ENCODE measurements around the gene AOPEP. TPM values are rescaled to one million over a fixed set of nuclear protein-coding genes. Genes with fewer than 3 reads are reported as not detected.

The AOPEP gene
- polyA plus RNA-seq, 1 donor from 2014 or later = 10.0 TPM

DNA sequence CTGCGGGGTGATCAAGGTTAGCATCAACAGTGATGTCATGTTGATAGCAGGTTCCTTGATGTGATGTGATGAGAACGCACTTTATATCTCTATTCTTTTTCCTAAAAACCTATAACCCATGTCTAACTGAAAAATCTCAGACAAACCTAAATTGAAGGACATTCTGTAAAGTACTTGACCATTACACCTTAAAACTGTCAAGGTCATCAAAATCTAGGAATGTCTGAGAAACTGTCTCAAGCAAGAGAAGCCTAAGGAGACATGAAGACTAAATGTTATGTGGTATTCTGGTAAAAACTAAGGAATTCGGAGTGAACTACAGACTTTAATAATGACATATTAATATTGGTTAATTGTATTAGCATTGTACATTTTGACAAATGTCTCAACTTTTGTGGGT is 170.0 kb downstream of the AOPEP start:
- no peak overlapping the region for H3K9ac ChIP-seq (ENCODE audit: low read length)
- no peaks in the 10 kb centered on the region for H3K27me3 ChIP-seq (ENCODE audit: insufficient read depth, low read depth, low read length)
- H4K20me1 ChIP-seq (ENCODE audit: insufficient read depth) = no peaks in the 10 kb centered on the region
- H3K79me2 ChIP-seq (replicated peaks; ENCODE audit: insufficient read depth, low read length) = no peaks in the 10 kb centered on the region
- no peak for TF ChIP-seq EP300 (conservative IDR thresholded peaks at IDR 0.05; ENCODE audit: poor library complexity, severe bottlenecking)
- TF ChIP-seq POLR2AphosphoS5 (IDR thresholded peaks at IDR 0.05) = no peak
- no peak for TF ChIP-seq EZH2 (IDR thresholded peaks at IDR 0.05; ENCODE audit: borderline replicate concordance, insufficient read depth, low read length, poor library complexity, severe bottlenecking)
- H2AFZ ChIP-seq (ENCODE audit: low read depth, low read length) = no peak overlapping the region
- H3F3A ChIP-seq (ENCODE audit: insufficient read depth, low read length, poor library complexity, severe bottlenecking) = no peaks in the 10 kb centered on the region
- H3K9me3 ChIP-seq (ENCODE audit: low read length) = no peaks in the 10 kb centered on the region
- H3K9me2 ChIP-seq (ENCODE audit: insufficient read depth, low read length) = no peaks in the 10 kb centered on the region
- no peak overlapping the region for H3K27ac ChIP-seq (ENCODE audit: low read length)
- H3K4me3 ChIP-seq (ENCODE audit: low read length) = no peak overlapping the region
- H3K36me3 ChIP-seq (ENCODE audit: insufficient read depth, low read length) = no peaks in the 10 kb centered on the region
- no peak overlapping the region for H3K4me2 ChIP-seq (ENCODE audit: low read length)

DNA sequence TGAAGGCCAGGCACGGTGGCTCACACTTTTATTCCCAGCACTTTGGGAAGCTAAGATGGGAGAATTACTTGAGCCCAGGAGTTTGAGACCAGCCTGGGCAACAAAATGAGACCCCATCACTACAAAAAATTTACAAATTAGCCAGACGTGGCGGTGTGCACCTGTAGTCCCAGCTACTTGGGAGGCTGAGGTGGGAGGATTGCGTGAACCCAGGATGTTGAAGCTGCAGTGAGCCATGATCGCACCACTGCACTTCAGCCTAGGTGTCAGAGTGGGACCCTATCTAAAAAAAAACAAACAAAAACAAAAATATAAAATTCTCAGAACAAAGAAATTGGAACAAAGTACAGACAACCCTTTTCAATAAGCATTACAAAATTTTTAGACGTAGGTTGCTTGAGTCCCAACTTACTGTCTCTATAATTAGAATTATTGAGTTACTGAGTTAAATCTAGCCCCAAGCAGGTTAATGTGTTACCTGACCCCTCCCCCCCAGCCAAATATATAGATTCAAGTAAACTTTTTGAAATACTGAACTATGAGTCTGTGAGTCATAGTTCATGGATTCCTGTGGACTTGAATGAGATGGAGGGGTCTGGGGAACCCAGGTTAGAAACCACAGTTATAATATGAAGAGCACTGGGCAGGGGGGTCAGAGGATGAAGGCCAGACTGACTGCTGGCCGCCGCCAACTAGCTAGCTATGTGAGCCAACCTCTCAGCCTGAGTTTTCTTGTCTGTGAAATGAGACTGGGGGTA is 173.1 kb downstream of the AOPEP start:
- Histone ChIP-seq H3K27ac (ENCODE audit: low read length) (no peak overlapping the region), H3K79me2 (replicated peaks; ENCODE audit: insufficient read depth, low read length) (no peaks in the 10 kb centered on the region), H3K36me3 (ENCODE audit: insufficient read depth, low read length) (no peaks in the 10 kb centered on the region), H3K9ac (ENCODE audit: low read length) (no peak overlapping the region), H2AFZ (ENCODE audit: low read depth, low read length) (no peak overlapping the region), H3F3A (ENCODE audit: insufficient read depth, low read length, poor library complexity, severe bottlenecking) (no peaks in the 10 kb centered on the region), H3K27me3 (ENCODE audit: insufficient read depth, low read depth, low read length) (no peaks in the 10 kb centered on the region), H4K20me1 (ENCODE audit: insufficient read depth) (no peaks in the 10 kb centered on the region), H3K4me2 (ENCODE audit: low read length) (no peak overlapping the region), H3K4me3 (ENCODE audit: low read length) (no peak overlapping the region), H3K9me2 (ENCODE audit: insufficient read depth, low read length) (no peaks in the 10 kb centered on the region), H3K9me3 (ENCODE audit: low read length) (no peaks in the 10 kb centered on the region)
- TF ChIP-seq EP300 (conservative IDR thresholded peaks at IDR 0.05; ENCODE audit: poor library complexity, severe bottlenecking) (no peak), RAD21 (conservative IDR thresholded peaks at IDR 0.05) (no peak), POLR2AphosphoS5 (IDR thresholded peaks at IDR 0.05) (no peak), EZH2 (IDR thresholded peaks at IDR 0.05; ENCODE audit: borderline replicate concordance, insufficient read depth, low read length, poor library complexity, severe bottlenecking) (no peak), TAF1 (IDR thresholded peaks at IDR 0.05; ENCODE audit: low read depth) (no peak), MXI1 (conservative IDR thresholded peaks at IDR 0.05; ENCODE audit: poor library complexity, severe bottlenecking) (no peak), SMC3 (conservative IDR thresholded peaks at IDR 0.05; ENCODE audit: poor library complexity) (no peak)
- TF ChIP-seq, protein P1, sequence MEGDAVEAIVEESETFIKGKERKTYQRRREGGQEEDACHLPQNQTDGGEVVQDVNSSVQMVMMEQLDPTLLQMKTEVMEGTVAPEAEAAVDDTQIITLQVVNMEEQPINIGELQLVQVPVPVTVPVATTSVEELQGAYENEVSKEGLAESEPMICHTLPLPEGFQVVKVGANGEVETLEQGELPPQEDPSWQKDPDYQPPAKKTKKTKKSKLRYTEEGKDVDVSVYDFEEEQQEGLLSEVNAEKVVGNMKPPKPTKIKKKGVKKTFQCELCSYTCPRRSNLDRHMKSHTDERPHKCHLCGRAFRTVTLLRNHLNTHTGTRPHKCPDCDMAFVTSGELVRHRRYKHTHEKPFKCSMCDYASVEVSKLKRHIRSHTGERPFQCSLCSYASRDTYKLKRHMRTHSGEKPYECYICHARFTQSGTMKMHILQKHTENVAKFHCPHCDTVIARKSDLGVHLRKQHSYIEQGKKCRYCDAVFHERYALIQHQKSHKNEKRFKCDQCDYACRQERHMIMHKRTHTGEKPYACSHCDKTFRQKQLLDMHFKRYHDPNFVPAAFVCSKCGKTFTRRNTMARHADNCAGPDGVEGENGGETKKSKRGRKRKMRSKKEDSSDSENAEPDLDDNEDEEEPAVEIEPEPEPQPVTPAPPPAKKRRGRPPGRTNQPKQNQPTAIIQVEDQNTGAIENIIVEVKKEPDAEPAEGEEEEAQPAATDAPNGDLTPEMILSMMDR (IDR thresholded peaks at IDR 0.05; ENCODE audit: poor library complexity, severe bottlenecking) = no peak
- TF ChIP-seq, protein P2, sequence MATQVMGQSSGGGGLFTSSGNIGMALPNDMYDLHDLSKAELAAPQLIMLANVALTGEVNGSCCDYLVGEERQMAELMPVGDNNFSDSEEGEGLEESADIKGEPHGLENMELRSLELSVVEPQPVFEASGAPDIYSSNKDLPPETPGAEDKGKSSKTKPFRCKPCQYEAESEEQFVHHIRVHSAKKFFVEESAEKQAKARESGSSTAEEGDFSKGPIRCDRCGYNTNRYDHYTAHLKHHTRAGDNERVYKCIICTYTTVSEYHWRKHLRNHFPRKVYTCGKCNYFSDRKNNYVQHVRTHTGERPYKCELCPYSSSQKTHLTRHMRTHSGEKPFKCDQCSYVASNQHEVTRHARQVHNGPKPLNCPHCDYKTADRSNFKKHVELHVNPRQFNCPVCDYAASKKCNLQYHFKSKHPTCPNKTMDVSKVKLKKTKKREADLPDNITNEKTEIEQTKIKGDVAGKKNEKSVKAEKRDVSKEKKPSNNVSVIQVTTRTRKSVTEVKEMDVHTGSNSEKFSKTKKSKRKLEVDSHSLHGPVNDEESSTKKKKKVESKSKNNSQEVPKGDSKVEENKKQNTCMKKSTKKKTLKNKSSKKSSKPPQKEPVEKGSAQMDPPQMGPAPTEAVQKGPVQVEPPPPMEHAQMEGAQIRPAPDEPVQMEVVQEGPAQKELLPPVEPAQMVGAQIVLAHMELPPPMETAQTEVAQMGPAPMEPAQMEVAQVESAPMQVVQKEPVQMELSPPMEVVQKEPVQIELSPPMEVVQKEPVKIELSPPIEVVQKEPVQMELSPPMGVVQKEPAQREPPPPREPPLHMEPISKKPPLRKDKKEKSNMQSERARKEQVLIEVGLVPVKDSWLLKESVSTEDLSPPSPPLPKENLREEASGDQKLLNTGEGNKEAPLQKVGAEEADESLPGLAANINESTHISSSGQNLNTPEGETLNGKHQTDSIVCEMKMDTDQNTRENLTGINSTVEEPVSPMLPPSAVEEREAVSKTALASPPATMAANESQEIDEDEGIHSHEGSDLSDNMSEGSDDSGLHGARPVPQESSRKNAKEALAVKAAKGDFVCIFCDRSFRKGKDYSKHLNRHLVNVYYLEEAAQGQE (IDR thresholded peaks at IDR 0.05; ENCODE audit: borderline replicate concordance) = no peak
